Gastroesophageal sphincter (tissue), 4 donors: ENCODE results near the gene NAGPA. TPM values are rescaled to one million over a fixed set of nuclear protein-coding genes. Genes with fewer than 3 reads are reported as not detected.

Source experiments
- ATAC-seq: fragments of 150-250 bp; one replicate; pipeline ENCODE4 v1.9.1; 2016; ENCODE audit warnings: mild to moderate bottlenecking, moderate library complexity
- H3K27ac ChIP-seq, 4 donors: fragments of 200-600 bp; sonication (generic) in 3 of 4; 1 replicate in 3 of 4; 2 replicates in 1 of 4; pipeline ENCODE4 v1.5.1; 2016 to 2019
- H3K27me3 ChIP-seq: fragments of 200-600 bp; sonication (generic); one replicate; pipeline ENCODE4 v1.5.1; 2019
- H3K36me3 ChIP-seq, 2 donors: fragments of 200-600 bp; sonication (generic); one replicate each; pipeline ENCODE4 v1.5.1; 2019; ENCODE audit warnings: control low read depth in 1 of 2
- H3K4me1 ChIP-seq, 3 donors: fragments of 200-600 bp; sonication (generic); 1 replicate in 2 of 3; 2 replicates in 1 of 3; pipeline ENCODE4 v1.5.1; 2016 to 2019; ENCODE audit warnings: control low read depth in 2 of 3
- H3K4me3 ChIP-seq, 2 donors: fragments of 200-600 bp; sonication (generic); one replicate each; pipeline ENCODE4 v1.5.1; 2019; ENCODE audit warnings: mild to moderate bottlenecking in 1 of 2, moderate library complexity in 1 of 2
- H3K9me3 ChIP-seq, 3 donors: fragments of 200-600 bp; sonication (generic); one replicate each; pipeline ENCODE4 v1.5.1; 2017 to 2019; ENCODE audit warnings: control low read depth in 2 of 3
- EP300 ChIP-seq: sonication (generic); formaldehyde crosslinking; IDR thresholded peaks from one replicate; pipeline ENCODE4 v1.6.1; 2017; ENCODE audit warnings: antibody characterized with exemption, mild to moderate bottlenecking
- POLR2A ChIP-seq, 2 donors: fragments of 450-650 bp; IDR thresholded peaks; one replicate each; pipeline ENCODE4 v1.6.1; 2017; ENCODE audit warnings: antibody characterized with exemption in 2 of 2, mild to moderate bottlenecking in 2 of 2, moderate library complexity in 1 of 2
- POLR2AphosphoS5 ChIP-seq: sonication (generic); formaldehyde crosslinking; IDR thresholded peaks from one replicate; pipeline ENCODE4 v1.6.1; 2017; ENCODE audit warnings: antibody characterized with exemption
- WGBS, 2 donors: methylation state at CpG; one replicate each; pipeline ENCODE4 v1.1.5; 2018; ENCODE audit warnings: low coverage in 1 of 2; 5-methylcytosine and 5-hydroxymethylcytosine counted together
- total RNA-seq, 4 donors: library from RNA; depleted of rRNA; stranded (reverse); fragments of >200 nt; gene quantifications; one replicate each; pipeline ENCODE4 v1.1.0, GENCODE V29; 2016
- TF ChIP-seq, protein P1 (sequence below), 4 experiments: fragments of 200-600 bp in 2 of 4; fragments of 450-650 bp in 2 of 4; sonication (generic) in 1 of 4; IDR thresholded peaks; one replicate each; pipeline ENCODE4 v1.5.1; 2017 to 2019; ENCODE audit warnings: antibody characterized with exemption in 4 of 4, mild to moderate bottlenecking in 2 of 4, moderate library complexity in 2 of 4

The NAGPA gene
- total RNA-seq, 4 donors from 2014 or later: 17.8 to 37.8 (median 27.7) TPM

- ATAC-seq: no peak
Measured at GRCh38 chr16:5011637-5012036, 22.1 kb downstream of the NAGPA start.

GRCh38 chr16:5010576-5011329 lies 23.0 kb downstream of the NAGPA start:
- Histone ChIP-seq H3K4me1 (no peaks in the 10 kb centered on the region), H3K27ac (no peak overlapping the region), H3K4me3 (no peak overlapping the region), H3K9me3 (no peaks in the 10 kb centered on the region), H3K36me3 (no peaks in the 10 kb centered on the region), H3K27me3 (peaks cover 24% of the 10 kb centered on the region)
- WGBS, 2 donors: no CpG with 5 or more reads among the region's 15 CpGs
- no peak for ATAC-seq
- TF ChIP-seq POLR2A (IDR thresholded peaks at IDR 0.05): no peak
- TF ChIP-seq, protein P1, sequence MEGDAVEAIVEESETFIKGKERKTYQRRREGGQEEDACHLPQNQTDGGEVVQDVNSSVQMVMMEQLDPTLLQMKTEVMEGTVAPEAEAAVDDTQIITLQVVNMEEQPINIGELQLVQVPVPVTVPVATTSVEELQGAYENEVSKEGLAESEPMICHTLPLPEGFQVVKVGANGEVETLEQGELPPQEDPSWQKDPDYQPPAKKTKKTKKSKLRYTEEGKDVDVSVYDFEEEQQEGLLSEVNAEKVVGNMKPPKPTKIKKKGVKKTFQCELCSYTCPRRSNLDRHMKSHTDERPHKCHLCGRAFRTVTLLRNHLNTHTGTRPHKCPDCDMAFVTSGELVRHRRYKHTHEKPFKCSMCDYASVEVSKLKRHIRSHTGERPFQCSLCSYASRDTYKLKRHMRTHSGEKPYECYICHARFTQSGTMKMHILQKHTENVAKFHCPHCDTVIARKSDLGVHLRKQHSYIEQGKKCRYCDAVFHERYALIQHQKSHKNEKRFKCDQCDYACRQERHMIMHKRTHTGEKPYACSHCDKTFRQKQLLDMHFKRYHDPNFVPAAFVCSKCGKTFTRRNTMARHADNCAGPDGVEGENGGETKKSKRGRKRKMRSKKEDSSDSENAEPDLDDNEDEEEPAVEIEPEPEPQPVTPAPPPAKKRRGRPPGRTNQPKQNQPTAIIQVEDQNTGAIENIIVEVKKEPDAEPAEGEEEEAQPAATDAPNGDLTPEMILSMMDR (IDR thresholded peaks at IDR 0.05): no peak
- no peak for TF ChIP-seq POLR2AphosphoS5
- no peak for TF ChIP-seq EP300

More at GRCh38 chr16:5011637-5012036, 22.1 kb downstream of the NAGPA start:
- no peaks in the 10 kb centered on the region for H3K36me3 ChIP-seq
- WGBS, 2 donors: 44 to 54% methylated on average over 2 of the region's 4 CpGs
- H3K27ac ChIP-seq: no peak overlapping the region
- H3K9me3 ChIP-seq: no peaks in the 10 kb centered on the region
- H3K4me1 ChIP-seq: no peaks in the 10 kb centered on the region
- TF ChIP-seq EP300 (no peak), POLR2AphosphoS5 (no peak), POLR2A (IDR thresholded peaks at IDR 0.05) (no peak)
- TF ChIP-seq, protein P1 (IDR thresholded peaks at IDR 0.05): no peak
- no peak overlapping the region for H3K4me3 ChIP-seq
- H3K27me3 ChIP-seq: peaks cover 24% of the 10 kb centered on the region

DNA sequence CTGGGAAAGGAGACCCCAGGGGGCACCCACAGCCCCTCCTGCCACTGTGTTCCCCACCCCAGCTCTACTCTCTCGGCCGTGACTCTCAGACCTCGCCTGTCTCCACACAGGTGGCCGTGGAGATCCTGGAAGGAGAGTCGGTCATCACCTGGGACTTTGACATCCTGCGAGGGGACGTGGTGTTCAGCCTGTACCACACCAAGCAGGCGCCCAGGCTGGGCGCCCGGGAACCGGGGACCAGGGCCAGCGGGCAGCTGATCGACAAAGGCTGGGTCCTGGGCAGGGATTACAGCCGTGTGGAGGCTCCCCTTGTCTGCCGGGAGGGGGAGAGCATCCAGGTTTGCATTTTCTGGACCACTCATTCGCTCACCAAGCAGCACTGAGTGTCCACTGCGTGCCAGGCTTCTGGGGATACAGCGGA lies 25.4 kb downstream of the NAGPA start:
- Histone ChIP-seq H3K4me1 (no peaks in the 10 kb centered on the region), H3K4me3 (no peak overlapping the region), H3K9me3 (no peaks in the 10 kb centered on the region), H3K36me3 (no peaks in the 10 kb centered on the region), H3K27me3 (peaks cover 26% of the 10 kb centered on the region), H3K27ac (no peak overlapping the region)
- no peak for ATAC-seq
- TF ChIP-seq, protein P1 (IDR thresholded peaks at IDR 0.05): no peak
- TF ChIP-seq POLR2AphosphoS5 (no peak), EP300 (no peak), POLR2A (IDR thresholded peaks at IDR 0.05) (no peak)
- no CpG with 5 or more reads among the region's 18 CpGs for WGBS, 2 donors

GRCh38 chr16:5007256-5007655 lies 26.5 kb downstream of the NAGPA start:
- WGBS, 2 donors: 69 to 80% methylated on average over 3 of the region's 10 CpGs
- Histone ChIP-seq H3K4me1 (no peaks in the 10 kb centered on the region), H3K27me3 (peaks cover 27% of the 10 kb centered on the region), H3K4me3 (no peak overlapping the region), H3K36me3 (no peaks in the 10 kb centered on the region), H3K27ac (no peak overlapping the region), H3K9me3 (no peaks in the 10 kb centered on the region)
- TF ChIP-seq POLR2A (IDR thresholded peaks at IDR 0.05) (no peak), POLR2AphosphoS5 (no peak), EP300 (no peak)
- TF ChIP-seq, protein P1 (IDR thresholded peaks at IDR 0.05): no peak
- no peak for ATAC-seq
